ENCODE data around the gene CYFIP2.

The CYFIP2 gene

DNA sequence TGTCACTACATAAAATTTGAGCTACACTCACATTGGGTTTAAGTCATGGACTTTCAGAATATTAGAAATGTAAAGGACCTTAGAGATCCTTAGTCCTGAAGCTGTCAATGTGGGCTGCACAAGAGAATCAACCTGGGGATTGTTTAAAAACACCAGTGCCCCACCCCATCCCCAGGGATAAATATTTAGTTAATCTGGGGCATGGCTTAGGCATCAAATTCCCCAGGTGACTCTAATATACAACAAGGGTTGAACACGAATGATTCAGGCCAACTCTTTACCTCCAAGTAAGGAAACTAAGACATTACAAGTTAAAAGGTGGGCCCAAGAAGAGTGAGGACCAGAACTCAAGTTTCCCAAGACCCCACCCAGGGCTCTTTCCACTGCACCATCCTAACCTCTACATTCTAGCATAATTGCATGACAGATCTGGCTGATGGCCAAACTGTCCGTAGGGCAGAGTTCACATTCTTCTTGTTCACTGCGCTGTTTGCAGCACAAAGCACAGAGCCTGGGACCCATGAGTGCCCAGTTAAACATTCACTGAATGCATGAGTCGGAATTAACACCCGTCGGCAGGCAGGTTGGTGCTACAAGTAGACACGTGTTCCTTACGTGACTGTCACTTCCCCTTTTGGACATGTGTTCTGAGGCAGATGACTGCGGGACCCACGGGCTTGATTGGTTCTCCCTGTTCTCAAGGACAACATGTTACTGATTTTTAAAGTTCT is 25.2 kb downstream of the CYFIP2 start:
- TF ChIP-seq, protein P1, sequence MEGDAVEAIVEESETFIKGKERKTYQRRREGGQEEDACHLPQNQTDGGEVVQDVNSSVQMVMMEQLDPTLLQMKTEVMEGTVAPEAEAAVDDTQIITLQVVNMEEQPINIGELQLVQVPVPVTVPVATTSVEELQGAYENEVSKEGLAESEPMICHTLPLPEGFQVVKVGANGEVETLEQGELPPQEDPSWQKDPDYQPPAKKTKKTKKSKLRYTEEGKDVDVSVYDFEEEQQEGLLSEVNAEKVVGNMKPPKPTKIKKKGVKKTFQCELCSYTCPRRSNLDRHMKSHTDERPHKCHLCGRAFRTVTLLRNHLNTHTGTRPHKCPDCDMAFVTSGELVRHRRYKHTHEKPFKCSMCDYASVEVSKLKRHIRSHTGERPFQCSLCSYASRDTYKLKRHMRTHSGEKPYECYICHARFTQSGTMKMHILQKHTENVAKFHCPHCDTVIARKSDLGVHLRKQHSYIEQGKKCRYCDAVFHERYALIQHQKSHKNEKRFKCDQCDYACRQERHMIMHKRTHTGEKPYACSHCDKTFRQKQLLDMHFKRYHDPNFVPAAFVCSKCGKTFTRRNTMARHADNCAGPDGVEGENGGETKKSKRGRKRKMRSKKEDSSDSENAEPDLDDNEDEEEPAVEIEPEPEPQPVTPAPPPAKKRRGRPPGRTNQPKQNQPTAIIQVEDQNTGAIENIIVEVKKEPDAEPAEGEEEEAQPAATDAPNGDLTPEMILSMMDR (IDR thresholded peaks at IDR 0.05; ENCODE audit: low read depth, low read length, missing control alignments): no peak
- DNase-seq (ENCODE audit: extremely low read depth, low read depth): no peak
- H3K4me3 ChIP-seq (replicated peaks; ENCODE audit: low read depth, low read length): no peak overlapping the region

DNA sequence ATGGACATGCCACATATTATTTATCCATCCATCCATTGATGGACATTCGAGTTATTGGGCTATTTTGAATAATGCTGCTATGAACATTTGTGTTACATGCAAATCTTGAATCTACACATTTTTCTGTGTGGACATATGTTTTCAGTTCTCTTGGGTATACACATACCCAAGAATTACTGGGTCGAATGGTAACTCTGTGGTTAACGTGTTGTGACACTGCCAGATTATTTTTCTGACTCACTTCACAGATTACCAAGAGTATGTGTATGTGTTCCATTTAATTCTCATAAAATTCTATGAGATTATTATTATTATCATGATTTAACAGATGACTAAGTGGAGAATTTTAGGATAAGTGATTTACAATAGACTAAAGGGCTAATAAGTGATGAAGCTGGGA is 26.7 kb downstream of the CYFIP2 start:
- H3K4me3 ChIP-seq (replicated peaks; ENCODE audit: low read depth, low read length): no peak overlapping the region
- TF ChIP-seq, protein P1 (IDR thresholded peaks at IDR 0.05; ENCODE audit: low read depth, low read length, missing control alignments): no peak
- DNase-seq (ENCODE audit: extremely low read depth, low read depth): no peak

DNA sequence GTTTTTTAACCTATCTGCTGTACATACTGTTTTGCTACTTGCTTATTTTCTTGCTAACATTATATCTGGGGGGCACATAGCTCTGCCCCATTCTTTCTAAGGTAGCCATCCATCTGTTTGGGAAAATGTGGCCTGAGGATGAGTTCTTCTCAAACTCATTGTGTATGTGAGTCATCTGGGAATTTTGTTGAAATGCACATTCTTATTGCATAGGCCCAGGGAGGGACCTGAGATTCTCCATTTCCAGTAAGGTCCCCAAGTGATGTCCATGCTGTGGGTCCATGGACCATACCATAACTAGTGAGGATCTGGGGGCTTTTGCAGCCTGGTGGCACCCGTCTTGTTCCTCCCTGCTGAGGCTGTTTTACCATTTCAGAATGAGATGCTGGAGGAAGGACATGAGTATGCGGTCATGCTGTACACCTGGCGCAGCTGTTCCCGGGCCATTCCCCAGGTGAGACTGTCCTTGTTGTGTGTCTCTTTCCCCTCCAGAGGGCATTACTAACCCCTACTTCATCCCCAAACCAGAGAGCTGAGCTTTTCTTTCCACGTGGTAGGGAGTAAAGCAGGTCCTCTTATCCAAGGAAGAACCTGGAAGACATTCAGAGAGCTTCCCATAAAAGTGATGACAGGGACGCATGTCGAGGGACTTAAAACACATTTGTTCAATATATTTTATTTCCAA is 28.6 kb downstream of the CYFIP2 start:
- DNase-seq (ENCODE audit: extremely low read depth, low read depth): no peak
- no peak overlapping the region for H3K4me3 ChIP-seq (replicated peaks; ENCODE audit: low read depth, low read length)
- TF ChIP-seq, protein P1 (IDR thresholded peaks at IDR 0.05; ENCODE audit: low read depth, low read length, missing control alignments): no peak

DNA sequence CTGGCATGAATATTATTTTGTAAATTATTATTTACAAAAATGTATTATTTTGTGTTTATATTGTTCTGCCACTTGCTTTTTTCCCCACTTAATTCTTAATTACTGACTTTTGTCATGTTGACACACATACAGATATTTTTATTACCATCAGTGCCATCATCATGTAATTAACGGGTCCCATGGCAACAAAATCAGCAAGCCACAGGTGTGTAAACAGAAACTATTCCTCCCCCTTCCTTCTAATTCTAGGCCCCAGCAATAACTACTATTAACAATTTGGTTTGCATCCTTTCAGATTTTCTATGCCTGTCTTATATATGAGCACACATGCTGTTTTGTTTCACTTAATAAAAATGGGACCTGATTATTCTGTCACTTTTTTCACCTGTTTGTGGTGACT is 29.3 kb downstream of the CYFIP2 start:
- no peak overlapping the region for H3K4me3 ChIP-seq (replicated peaks; ENCODE audit: low read depth, low read length)
- TF ChIP-seq, protein P1 (IDR thresholded peaks at IDR 0.05; ENCODE audit: low read depth, low read length, missing control alignments): no peak
- DNase-seq (ENCODE audit: extremely low read depth, low read depth): no peak

DNA sequence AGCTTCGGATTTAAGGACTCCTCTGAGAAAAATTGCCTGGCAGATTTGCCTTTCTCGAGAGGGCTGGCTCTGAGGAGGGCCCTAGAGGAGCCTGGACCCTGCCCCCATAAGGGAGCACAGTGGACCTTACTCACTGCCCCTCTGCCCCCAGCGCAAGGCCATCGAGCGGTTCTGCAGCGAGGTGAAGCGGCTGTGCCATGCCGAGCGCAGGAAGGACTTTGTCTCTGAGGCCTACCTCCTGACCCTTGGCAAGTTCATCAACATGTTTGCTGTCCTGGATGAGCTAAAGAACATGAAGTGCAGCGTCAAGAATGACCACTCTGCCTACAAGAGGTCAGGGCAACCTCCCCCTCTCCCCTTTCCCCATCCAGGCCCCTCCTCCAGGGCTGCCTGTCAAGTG is 34.6 kb downstream of the CYFIP2 start:
- H3K4me3 ChIP-seq (replicated peaks; ENCODE audit: low read depth, low read length): no peak overlapping the region
- no peak for DNase-seq (ENCODE audit: extremely low read depth, low read depth)
- TF ChIP-seq, protein P1 (IDR thresholded peaks at IDR 0.05; ENCODE audit: low read depth, low read length, missing control alignments): no peak

DNA sequence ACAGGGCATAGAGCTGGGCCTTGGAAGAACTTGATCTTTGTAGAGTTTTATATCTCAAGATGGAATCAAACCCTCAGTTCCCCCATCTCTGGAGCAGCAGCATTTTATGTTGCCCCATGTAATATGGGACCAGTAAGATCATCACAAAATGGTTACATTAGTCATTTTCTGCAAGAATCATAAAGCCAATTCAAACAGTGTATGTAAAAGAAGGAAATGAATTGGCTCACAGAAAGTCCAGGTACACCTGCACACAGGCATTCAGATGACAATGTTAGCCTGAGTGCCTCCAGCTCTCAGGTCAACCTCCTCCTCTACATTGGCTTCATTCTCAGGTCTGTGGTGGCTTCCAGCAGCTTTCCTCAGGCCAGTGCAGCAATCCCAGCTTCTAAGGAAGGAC is 35.1 kb downstream of the CYFIP2 start:
- no peak overlapping the region for H3K4me3 ChIP-seq (replicated peaks; ENCODE audit: low read depth, low read length)
- TF ChIP-seq, protein P1 (IDR thresholded peaks at IDR 0.05; ENCODE audit: low read depth, low read length, missing control alignments): no peak
- no peak for DNase-seq (ENCODE audit: extremely low read depth, low read depth)
